Esophagus squamous epithelium (tissue), 5 donors: ENCODE measurements around the gene EXOC3L4. TPM values are rescaled to one million over a fixed set of nuclear protein-coding genes. Genes with fewer than 3 reads are reported as not detected.
A peak's percentile ranks its signal among the peaks of the same experiment; 100 is the strongest.

ENCODE experiments used
- DNase-seq: peaks from one replicate; lab custom pipeline; 2025; lab: John Stamatoyannopoulos, UW
- H3K27ac ChIP-seq, 4 donors: fragments of 200-600 bp; sonication (generic); one replicate each; pipeline ENCODE4 v1.5.1; 2016 to 2019; ENCODE audit warnings: mild to moderate bottlenecking in 1 of 4
- H3K27me3 ChIP-seq, 4 donors: fragments of 200-600 bp; sonication (generic); 1 replicate in 3 of 4; 2 replicates in 1 of 4; pipeline versions ENCODE4 v1.5.1 to v1.6.0; 2017 to 2021; ENCODE audit warnings: antibody characterized with exemption in 1 of 4
- H3K36me3 ChIP-seq, 3 donors: fragments of 200-600 bp; sonication (generic); one replicate each; pipeline ENCODE4 v1.5.1; 2016 to 2019
- H3K4me1 ChIP-seq, 3 donors: fragments of 200-600 bp; sonication (generic); one replicate each; pipeline ENCODE4 v1.5.1; 2017 to 2019
- H3K4me3 ChIP-seq, 4 donors: fragments of 200-600 bp; sonication (generic); 1 replicate in 3 of 4; 2 replicates in 1 of 4; pipeline ENCODE4 v1.5.1; 2016 to 2019; ENCODE audit warnings: mild to moderate bottlenecking in 2 of 4, moderate library complexity in 1 of 4
- H3K9me3 ChIP-seq, 3 donors: fragments of 200-600 bp; sonication (generic); one replicate each; pipeline ENCODE4 v1.5.1; 2016 to 2019
- CTCF ChIP-seq, 6 experiments: fragments of 450-650 bp in 4 of 6; fragments of 200-600 bp in 2 of 6; sonication (generic) in 2 of 6; IDR thresholded peaks; one replicate each; pipeline ENCODE4 v1.5.1; 2016 to 2019; ENCODE audit warnings: antibody characterized with exemption in 6 of 6, mild to moderate bottlenecking in 4 of 6, moderate library complexity in 4 of 6
- POLR2A ChIP-seq, 4 donors: fragments of 450-650 bp; IDR thresholded peaks; one replicate each; pipeline ENCODE4 v1.6.1; 2017; ENCODE audit warnings: antibody characterized with exemption in 4 of 4, mild to moderate bottlenecking in 4 of 4, moderate library complexity in 3 of 4
- WGBS, 2 donors: methylation state at CpG; one replicate each; pipeline ENCODE4 v1.1.5; 2018; 5-methylcytosine and 5-hydroxymethylcytosine counted together
- intact Hi-C: fragments of 100-400 bp; cut with DNase I; formaldehyde crosslinking; loops from one replicate; pipeline ENCODE4 v1.15.0; 2022
- total RNA-seq, 4 donors: library from RNA; depleted of rRNA; stranded (reverse); fragments of >200 nt; gene quantifications; one replicate each; pipeline ENCODE4 v1.1.0, GENCODE V29; 2016
- donor health status: DM: yes; HTN: yes; CAD: no.

EXOC3L4 gene
- total RNA-seq, 4 donors from 2014 or later = 1.00 TPM; not detected in 3

- no peak for DNase-seq
- intact Hi-C loops = no loop called here
- H3K27me3 ChIP-seq = peaks cover 0 to 5% (median 0%) of the 10 kb centered on the region in 4 donors
- TF ChIP-seq POLR2A (IDR thresholded peaks at IDR 0.05) (no peak), CTCF (IDR thresholded peaks at IDR 0.05) (no peak)
- no peaks in the 10 kb centered on the region for H3K9me3 ChIP-seq
- 62 to 73% methylated on average over 12 of the region's 21 CpGs for WGBS, 2 donors
- H3K36me3 ChIP-seq = no peaks in the 10 kb centered on the region
- peak overlapping the region; percentile 74 to 87 (median 78) for H3K27ac ChIP-seq
- H3K4me1 ChIP-seq = peaks cover 37 to 58% (median 46%) of the 10 kb centered on the region in 3 donors
- no peak overlapping the region for H3K4me3 ChIP-seq
These were observed 20.4 kb upstream of the EXOC3L4 start for GRCh38 chr14:103073876-103074728.

GRCh38 chr14:103074729-103075367, 19.7 kb upstream of the EXOC3L4 start:
- no peak for DNase-seq
- no peaks in the 10 kb centered on the region for H3K9me3 ChIP-seq
- H3K27ac ChIP-seq = peak overlapping the region; percentile 74 to 87 (median 78)
- H3K27me3 ChIP-seq = peaks cover 0 to 11% (median 0%) of the 10 kb centered on the region in 4 donors
- WGBS, 2 donors = 18 to 21% methylated on average over 2 to 18 of the region's 21 CpGs
- TF ChIP-seq CTCF (IDR thresholded peaks at IDR 0.05) (no peak), POLR2A (IDR thresholded peaks at IDR 0.05) (no peak)
- peak overlapping the region; percentile 32 to 74 (median 45) for H3K4me3 ChIP-seq
- intact Hi-C loops = loop anchor here (5.0 kb wide), 1 partner anchor 217 kb away; no protein-coding TSS in a partner anchor
- no peaks in the 10 kb centered on the region for H3K36me3 ChIP-seq
- H3K4me1 ChIP-seq = peaks cover 37 to 58% (median 46%) of the 10 kb centered on the region in 3 donors

- TF ChIP-seq POLR2A (IDR thresholded peaks at IDR 0.05) (no peak), CTCF (IDR thresholded peaks at IDR 0.05) (peak in 5 of 6 experiments; percentile 67 to 88 (median 81))
- DNase-seq = no peak
- Histone ChIP-seq H3K36me3 (no peaks in the 10 kb centered on the region), H3K4me1 (peaks cover 15 to 30% (median 20%) of the 10 kb centered on the region in 3 donors), H3K27me3 (peaks cover 0 to 21% (median 0%) of the 10 kb centered on the region in 4 donors), H3K27ac (no peak overlapping the region), H3K9me3 (no peaks in the 10 kb centered on the region), H3K4me3 (no peak overlapping the region)
- 7 to 10% methylated on average over 9 of the region's 9 CpGs for WGBS, 2 donors
- intact Hi-C loops = loop anchor here (5.0 kb wide), 1 partner anchor 214 kb away; no protein-coding TSS in a partner anchor
These were observed 16.1 kb upstream of the EXOC3L4 start for GRCh38 chr14:103078420-103078749.

GRCh38 chr14:103078860-103079587, 15.5 kb upstream of the EXOC3L4 start:
- intact Hi-C loops = loop anchor here (5.0 kb wide), 1 partner anchor 213 kb away; no protein-coding TSS in a partner anchor

More at GRCh38 chr14:103078860-103079587, 15.5 kb upstream of the EXOC3L4 start:
- peaks cover 14 to 26% (median 16%) of the 10 kb centered on the region in 3 donors for H3K4me1 ChIP-seq
- TF ChIP-seq CTCF (IDR thresholded peaks at IDR 0.05) (no peak), POLR2A (IDR thresholded peaks at IDR 0.05) (no peak)
- no peaks in the 10 kb centered on the region for H3K9me3 ChIP-seq
- no peaks in the 10 kb centered on the region for H3K36me3 ChIP-seq
- no peak overlapping the region for H3K4me3 ChIP-seq
- no peak overlapping the region for H3K27ac ChIP-seq
- peaks cover 0 to 27% (median 0%) of the 10 kb centered on the region in 4 donors for H3K27me3 ChIP-seq
- 52 to 75% methylated on average over 2 to 3 of the region's 11 CpGs for WGBS, 2 donors
- no peak for DNase-seq
